Measurements from ENCODE around the gene KIAA1328.
"Not testable (repeated sequence)": the region's sequence is repeated elsewhere in the genome, so short reads cannot be mapped to it uniquely, and the experiment has no call there.

Gene KIAA1328

GRCh38 chr18:36826556-36826955 is 2.4 kb upstream of the KIAA1328 start:
- DNase-seq: no peak

- no peak for DNase-seq
These were observed 734 bp upstream of the KIAA1328 start for GRCh38 chr18:36828157-36828629.

- no peak for DNase-seq
These were observed 633 bp downstream of the KIAA1328 start for GRCh38 chr18:36829362-36830157.

GRCh38 chr18:36830158-36830495 is 1.2 kb downstream of the KIAA1328 start:
- DNase-seq: no peak

- DNase-seq: no peak
These were observed 2.2 kb downstream of the KIAA1328 start for GRCh38 chr18:36831139-36831538.

GRCh38 chr18:36833120-36833519 is 4.2 kb downstream of the KIAA1328 start:
- no peak for DNase-seq

- DNase-seq: no peak
These were observed 7.0 kb downstream of the KIAA1328 start for GRCh38 chr18:36835927-36836326.

GRCh38 chr18:36839835-36840234 is 10.9 kb downstream of the KIAA1328 start:
- DNase-seq: no peak

- DNase-seq: no peak
These were observed 14.3 kb downstream of the KIAA1328 start for GRCh38 chr18:36843199-36843598.

GRCh38 chr18:36843784-36844183 is 14.9 kb downstream of the KIAA1328 start:
- DNase-seq: no peak

GRCh38 chr18:36848609-36849008 is 19.7 kb downstream of the KIAA1328 start:
- no peak for DNase-seq

- no peak for DNase-seq
These were observed 20.5 kb downstream of the KIAA1328 start for GRCh38 chr18:36849288-36850006.

- no peak for DNase-seq
These were observed 21.7 kb downstream of the KIAA1328 start for GRCh38 chr18:36850527-36851201.

GRCh38 chr18:36851202-36851590 is 22.3 kb downstream of the KIAA1328 start:
- no peak for DNase-seq

- no peak for DNase-seq
These were observed 27.9 kb downstream of the KIAA1328 start for GRCh38 chr18:36856815-36857214.

- no peak for DNase-seq
These were observed 33.3 kb downstream of the KIAA1328 start for GRCh38 chr18:36862182-36862581.

- DNase-seq: no peak
These were observed 38.1 kb downstream of the KIAA1328 start for GRCh38 chr18:36867056-36867455.

GRCh38 chr18:36871801-36872200 is 42.9 kb downstream of the KIAA1328 start:
- no peak for DNase-seq

- DNase-seq: no peak
These were observed 43.4 kb downstream of the KIAA1328 start for GRCh38 chr18:36872329-36872728.

- not testable (repeated sequence) for DNase-seq
These were observed 44.9 kb downstream of the KIAA1328 start for GRCh38 chr18:36873826-36874225.

- DNase-seq: not testable (repeated sequence)
These were observed 50.9 kb downstream of the KIAA1328 start for GRCh38 chr18:36879796-36880195.

GRCh38 chr18:36885981-36886380 is 57.1 kb downstream of the KIAA1328 start:
- no peak for DNase-seq

GRCh38 chr18:36887114-36887513 is 58.2 kb downstream of the KIAA1328 start:
- no peak for DNase-seq

GRCh38 chr18:36887864-36888263 is 58.9 kb downstream of the KIAA1328 start:
- DNase-seq: no peak

Measured in 8988T (cell line).